Tibial nerve (tissue), 3 donors: Measurements from ENCODE around the gene THUMPD1.

Experiments
- POLR2A ChIP-seq, 2 donors: fragments of 450-650 bp; IDR thresholded peaks; one replicate each; pipeline ENCODE4 v1.6.1; 2017; ENCODE audit warnings: antibody characterized with exemption in 2 of 2, mild to moderate bottlenecking in 2 of 2, moderate library complexity in 2 of 2
- TF ChIP-seq, protein P1 (sequence below), 5 experiments: fragments of 200-600 bp in 3 of 5; fragments of 450-650 bp in 2 of 5; sonication (generic) in 3 of 5; IDR thresholded peaks; one replicate each; pipeline ENCODE4 v1.5.1; 2016 to 2019; ENCODE audit warnings: antibody characterized with exemption in 5 of 5, mild to moderate bottlenecking in 3 of 5, moderate library complexity in 2 of 5

DNA sequence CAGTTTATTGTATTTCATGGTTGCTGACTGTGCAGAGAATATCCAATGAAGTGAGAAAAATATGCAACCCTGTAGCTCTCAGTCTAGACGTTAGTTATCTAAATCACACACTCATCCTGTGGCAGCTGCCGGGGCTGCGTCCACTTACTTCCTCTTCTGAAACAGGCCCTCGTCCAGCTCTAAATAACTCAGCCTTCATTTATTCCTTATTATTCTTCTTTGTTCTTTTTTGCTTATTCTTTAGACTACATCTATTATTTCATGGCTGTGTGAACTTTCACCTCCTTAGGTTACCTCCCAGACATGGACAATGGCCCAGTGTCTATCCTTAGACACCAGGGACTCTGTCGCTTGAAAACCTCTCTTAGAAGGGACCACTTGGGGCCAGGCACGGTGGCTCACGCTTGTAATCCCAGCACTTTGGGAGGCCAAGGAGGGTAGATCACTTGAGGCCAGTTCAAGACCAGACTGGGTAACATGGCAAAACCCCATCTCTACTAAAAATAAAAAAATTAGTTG lies 3.4 kb upstream of the THUMPD1 start:
- TF ChIP-seq, protein P1, sequence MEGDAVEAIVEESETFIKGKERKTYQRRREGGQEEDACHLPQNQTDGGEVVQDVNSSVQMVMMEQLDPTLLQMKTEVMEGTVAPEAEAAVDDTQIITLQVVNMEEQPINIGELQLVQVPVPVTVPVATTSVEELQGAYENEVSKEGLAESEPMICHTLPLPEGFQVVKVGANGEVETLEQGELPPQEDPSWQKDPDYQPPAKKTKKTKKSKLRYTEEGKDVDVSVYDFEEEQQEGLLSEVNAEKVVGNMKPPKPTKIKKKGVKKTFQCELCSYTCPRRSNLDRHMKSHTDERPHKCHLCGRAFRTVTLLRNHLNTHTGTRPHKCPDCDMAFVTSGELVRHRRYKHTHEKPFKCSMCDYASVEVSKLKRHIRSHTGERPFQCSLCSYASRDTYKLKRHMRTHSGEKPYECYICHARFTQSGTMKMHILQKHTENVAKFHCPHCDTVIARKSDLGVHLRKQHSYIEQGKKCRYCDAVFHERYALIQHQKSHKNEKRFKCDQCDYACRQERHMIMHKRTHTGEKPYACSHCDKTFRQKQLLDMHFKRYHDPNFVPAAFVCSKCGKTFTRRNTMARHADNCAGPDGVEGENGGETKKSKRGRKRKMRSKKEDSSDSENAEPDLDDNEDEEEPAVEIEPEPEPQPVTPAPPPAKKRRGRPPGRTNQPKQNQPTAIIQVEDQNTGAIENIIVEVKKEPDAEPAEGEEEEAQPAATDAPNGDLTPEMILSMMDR (IDR thresholded peaks at IDR 0.05), result no peak
- no peak for TF ChIP-seq POLR2A (IDR thresholded peaks at IDR 0.05)
